Osteoblast (primary cell): Measurements from ENCODE around the gene VPS41. TPM values are rescaled to one million over a fixed set of nuclear protein-coding genes. Genes with fewer than 3 reads are reported as not detected.

Experiments used
- DNase-seq: peaks from one replicate; pipeline ENCODE4 v3.0.0; 2011; ENCODE audit warnings: low spot score, mixed read lengths; ENCODE audit not compliant: insufficient read length; ENCODE audit errors: missing footprints
- H2AFZ ChIP-seq: 2 replicates; pipeline ENCODE4 v1.6.0; 2011; ENCODE audit warnings: mild to moderate bottlenecking, low read length
- H3K27ac ChIP-seq: 2 replicates; pipeline ENCODE4 v1.5.1; 2011; ENCODE audit warnings: mild to moderate bottlenecking, low read depth, low read length, moderate library complexity
- H3K27me3 ChIP-seq: 2 replicates; pipeline ENCODE4 v1.6.0; 2012; ENCODE audit warnings: mild to moderate bottlenecking, control low read depth, inconsistent platforms, low read length, moderate library complexity; ENCODE audit not compliant: insufficient read depth
- H3K36me3 ChIP-seq: 2 replicates; pipeline ENCODE4 v1.5.1; 2011; ENCODE audit warnings: mild to moderate bottlenecking, low read length, control low read depth, moderate library complexity; ENCODE audit not compliant: insufficient read depth
- H3K4me1 ChIP-seq: 2 replicates; pipeline ENCODE4 v1.5.1; 2011; ENCODE audit warnings: mild to moderate bottlenecking, low read length, control low read depth, moderate library complexity; ENCODE audit not compliant: insufficient read depth
- H3K4me2 ChIP-seq: 2 replicates; pipeline ENCODE4 v1.6.0; 2011; ENCODE audit warnings: mild to moderate bottlenecking, low read length; ENCODE audit not compliant: insufficient read depth
- H3K4me3 ChIP-seq: fragments of 200-600 bp; sonication (generic); 3 replicates; pipeline ENCODE4 v1.5.1; 2012; ENCODE audit warnings: mild to moderate bottlenecking, low read length, inconsistent platforms; ENCODE audit not compliant: insufficient read depth
- H3K79me2 ChIP-seq: 2 replicates; pipeline ENCODE4 v1.6.0; 2012; ENCODE audit warnings: mild to moderate bottlenecking, low read length, control low read depth, inconsistent platforms; ENCODE audit not compliant: insufficient read depth
- H3K9me3 ChIP-seq: 2 replicates; pipeline ENCODE4 v1.5.1; 2011; ENCODE audit warnings: low read depth, low read length, control low read depth
- H4K20me1 ChIP-seq: 2 replicates; pipeline ENCODE4 v1.6.0; 2012; ENCODE audit warnings: mild to moderate bottlenecking, low read length, control low read depth; ENCODE audit not compliant: insufficient read depth
- CTCF ChIP-seq: IDR thresholded peaks from 2 replicates; pipeline ENCODE4 v1.5.1; 2011; ENCODE audit warnings: mild to moderate bottlenecking, low read depth, low read length, moderate library complexity; ENCODE audit errors: extremely low read depth
- total RNA-seq: library from RNA; depleted of rRNA; stranded (reverse); fragments of >200 nt; gene quantifications from 2 replicates; pipeline ENCODE4 v1.2.3, GENCODE V29; 2012

Gene VPS41
- total RNA-seq, 1 donor, result 78.5 TPM

DNA sequence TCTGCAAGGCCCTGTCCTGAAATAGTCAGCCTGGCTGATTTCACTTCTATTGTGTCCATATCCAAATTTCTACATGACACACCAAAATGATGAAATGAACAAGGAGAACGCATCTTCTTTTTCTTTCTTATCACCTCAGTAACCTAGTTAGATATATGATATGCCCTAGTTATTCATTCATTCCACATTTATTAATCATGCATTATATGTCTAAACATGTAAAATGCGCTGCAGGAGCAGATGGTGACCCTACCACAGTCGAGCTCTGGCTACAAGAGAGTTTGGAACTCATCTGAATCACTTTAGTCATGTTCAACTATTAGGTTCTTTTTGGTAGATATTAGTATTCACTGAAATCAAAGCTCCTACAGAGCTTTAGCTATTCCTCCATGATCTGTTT lies 31.8 kb upstream of the VPS41 start:
- Histone ChIP-seq H2AFZ (no peak overlapping the region), H3K9me3 (no peaks in the 10 kb centered on the region), H3K79me2 (no peaks in the 10 kb centered on the region), H3K4me1 (no peaks in the 10 kb centered on the region), H3K4me3 (no peak overlapping the region), H4K20me1 (no peaks in the 10 kb centered on the region), H3K27me3 (no peaks in the 10 kb centered on the region), H3K4me2 (no peak overlapping the region), H3K27ac (no peak overlapping the region), H3K36me3 (no peaks in the 10 kb centered on the region)
- no peak for DNase-seq
- TF ChIP-seq CTCF, result no peak

DNA sequence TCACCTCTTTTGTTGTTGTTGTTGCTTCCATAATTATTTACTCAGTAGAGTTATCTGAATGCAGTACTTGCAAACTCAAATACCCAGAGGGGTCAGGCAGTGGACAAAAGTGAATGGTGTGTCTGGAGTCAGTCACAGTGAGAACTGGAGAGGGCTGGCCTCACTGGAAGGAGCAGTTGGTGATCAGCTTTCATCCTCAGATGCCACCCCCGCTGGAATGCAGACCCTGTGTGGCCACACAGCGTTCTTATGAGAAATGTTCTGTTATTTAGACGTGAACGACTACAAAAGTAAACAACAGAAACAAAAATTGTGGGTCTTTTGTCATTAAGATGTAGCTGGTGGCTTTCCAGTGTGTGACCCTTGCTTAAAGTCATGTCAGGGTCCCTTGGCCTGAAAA lies 29.6 kb upstream of the VPS41 start:
- Histone ChIP-seq H3K27ac (no peak overlapping the region), H3K4me3 (no peak overlapping the region), H2AFZ (no peak overlapping the region), H3K79me2 (no peaks in the 10 kb centered on the region), H3K36me3 (no peaks in the 10 kb centered on the region), H4K20me1 (no peaks in the 10 kb centered on the region), H3K9me3 (no peaks in the 10 kb centered on the region), H3K27me3 (no peaks in the 10 kb centered on the region), H3K4me2 (no peak overlapping the region), H3K4me1 (no peaks in the 10 kb centered on the region)
- no peak for TF ChIP-seq CTCF
- DNase-seq, result no peak

DNA sequence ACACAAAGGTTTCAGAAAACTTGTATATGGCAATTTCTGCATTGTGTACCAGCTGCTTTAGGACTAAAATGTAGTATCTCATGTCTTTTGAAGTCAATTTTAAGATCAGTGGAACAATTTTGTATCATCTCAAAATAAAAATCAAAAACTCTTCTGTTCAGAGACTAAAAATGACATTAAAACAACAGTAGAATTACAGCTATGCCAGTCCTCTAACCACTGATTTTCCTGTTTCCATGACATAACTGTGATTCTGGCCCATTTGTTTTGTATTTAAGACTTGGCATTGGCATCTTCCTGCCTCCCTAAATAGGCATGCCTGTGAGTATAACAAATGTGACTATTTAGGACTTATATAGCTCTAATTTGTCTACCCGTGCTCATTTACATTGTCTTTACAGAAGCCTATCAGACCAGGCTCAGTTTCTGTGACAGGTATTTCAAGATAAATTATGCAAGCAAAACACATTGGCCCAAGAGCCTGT lies 29.1 kb upstream of the VPS41 start:
- no peak for DNase-seq
- Histone ChIP-seq H3K27ac (no peak overlapping the region), H2AFZ (no peak overlapping the region), H3K36me3 (no peaks in the 10 kb centered on the region), H4K20me1 (no peaks in the 10 kb centered on the region), H3K9me3 (no peaks in the 10 kb centered on the region), H3K27me3 (no peaks in the 10 kb centered on the region), H3K79me2 (no peaks in the 10 kb centered on the region), H3K4me1 (no peaks in the 10 kb centered on the region), H3K4me2 (no peak overlapping the region), H3K4me3 (no peak overlapping the region)
- no peak for TF ChIP-seq CTCF

- Histone ChIP-seq H2AFZ (no peak overlapping the region), H3K79me2 (no peaks in the 10 kb centered on the region), H3K9me3 (no peaks in the 10 kb centered on the region), H3K4me3 (no peak overlapping the region), H3K36me3 (no peaks in the 10 kb centered on the region), H3K4me1 (no peaks in the 10 kb centered on the region), H3K27me3 (no peaks in the 10 kb centered on the region), H3K27ac (no peak overlapping the region), H3K4me2 (no peak overlapping the region), H4K20me1 (no peaks in the 10 kb centered on the region)
- no peak for TF ChIP-seq CTCF
- DNase-seq, result no peak
Observed at GRCh38 chr7:38936641-38937040, 27.6 kb upstream of the VPS41 start.
